HepG2 (cell line): ENCODE results near the gene EGLN1. TPM values are rescaled to one million over a fixed set of nuclear protein-coding genes. Genes with fewer than 3 reads are reported as not detected.

Source experiments
- ATAC-seq: fragments of 200-7000 bp; cut with Tn5 transposase; 3 replicates; pipeline ENCODE4 v1.9.1; 2020; ENCODE audit warnings: mild to moderate bottlenecking, moderate library complexity
- BruUV-seq: library from RNA; stranded (reverse); fragments of 400-500 nt; replicated peaks from 2 replicates; lab custom pipeline; 2021; lab: Mats Ljungman, UMichigan
- CTCF ChIA-PET: fragments of 300-600 bp; formaldehyde crosslinking; extraction: SDS; loops from one replicate; lab custom pipeline; 2021; ENCODE audit warnings: low total read pairs, inconsistent platforms, low intra/inter-chr PET ratio; lab: Yijun Ruan, JAX
- POLR2A ChIA-PET: fragments of 350-600 bp; sonication (Branson Sonifier 250); formaldehyde crosslinking; loops from one replicate; lab custom pipeline; 2020; ENCODE audit warnings: antibody characterized with exemption, inconsistent platforms; lab: Yijun Ruan, JAX
- DNase-seq: peaks from one replicate; pipeline ENCODE4 v3.0.0-alpha.2; 2015; ENCODE audit warnings: low spot score
- FAIRE-seq: peaks from 3 replicates; lab custom pipeline; 2011; peaks lifted over from hg19 to GRCh38; lab: Jason Lieb, UNC
- H2AFZ ChIP-seq: one replicate; pipeline ENCODE4 v1.6.1; 2011; ENCODE audit warnings: low read length, inconsistent platforms
- H3K27ac ChIP-seq: fragments of 300-600 bp; 3 replicates; pipeline ENCODE4 v1.8.0; 2011; ENCODE audit warnings: mixed run types, mild to moderate bottlenecking, mixed read lengths, low read length, inconsistent platforms; ENCODE audit not compliant: insufficient read depth; ENCODE audit errors: extremely low read length
- H3K27me3 ChIP-seq, 2 experiments: fragments of 200-600 bp in 1 of 2; 2 replicates in 1 of 2; 3 replicates in 1 of 2; pipeline versions ENCODE4 v1.6.0 to v1.8.0; 2011; ENCODE audit warnings: low read length in 2 of 2, mild to moderate bottlenecking in 2 of 2, moderate library complexity in 2 of 2, inconsistent platforms in 1 of 2; ENCODE audit not compliant: insufficient read depth in 2 of 2, control insufficient read depth in 1 of 2
- H3K36me3 ChIP-seq, 2 experiments: fragments of 200-600 bp in 1 of 2; replicated peaks in 1 of 2; 2 replicates in 1 of 2; 3 replicates in 1 of 2; pipeline versions ENCODE4 v1.5.1 to v1.8.0; 2011; ENCODE audit warnings: low read length in 2 of 2, inconsistent platforms in 1 of 2; ENCODE audit not compliant: insufficient read depth in 2 of 2, control insufficient read depth in 1 of 2
- H3K4me1 ChIP-seq: 2 replicates; pipeline ENCODE4 v1.5.1; 2012; ENCODE audit warnings: low read length, inconsistent platforms; ENCODE audit not compliant: insufficient read depth
- H3K4me2 ChIP-seq: 2 replicates; pipeline ENCODE4 v1.6.0; 2011; ENCODE audit warnings: low read depth, low read length, inconsistent platforms
- H3K4me3 ChIP-seq, 3 experiments: fragments of 200-600 bp in 1 of 3; sonication (generic), shearing (Covaris generic) in 1 of 3; replicated peaks in 1 of 3; 2 replicates each; pipeline ENCODE4 v1.5.1; 2011 to 2016; ENCODE audit warnings: low read length in 3 of 3, inconsistent platforms in 2 of 3, low read depth in 2 of 3, mild to moderate bottlenecking in 2 of 3, control low read depth in 1 of 3, mixed read lengths in 1 of 3; ENCODE audit not compliant: insufficient read depth in 1 of 3
- H3K79me2 ChIP-seq: one replicate; pipeline ENCODE4 v1.6.1; 2011; ENCODE audit warnings: low read length, inconsistent platforms; ENCODE audit not compliant: insufficient read depth
- H3K9ac ChIP-seq: 2 replicates; pipeline ENCODE4 v1.6.0; 2011; ENCODE audit warnings: mild to moderate bottlenecking, low read depth, low read length, inconsistent platforms; ENCODE audit not compliant: insufficient read depth
- H3K9me3 ChIP-seq: 2 replicates; pipeline ENCODE4 v1.5.1; 2012; ENCODE audit warnings: mild to moderate bottlenecking, low read length
- H4K20me1 ChIP-seq: 2 replicates; pipeline ENCODE4 v1.6.0; 2011; ENCODE audit warnings: inconsistent platforms, mild to moderate bottlenecking, low read length, moderate library complexity; ENCODE audit not compliant: insufficient read depth
- ARID4A ChIP-seq: sonication (generic); formaldehyde crosslinking; IDR thresholded peaks from 2 replicates; pipeline ENCODE4 v1.5.0; 2020; ENCODE audit warnings: mild to moderate bottlenecking, missing genetic modification reagents, borderline replicate concordance
- EHMT2 ChIP-seq: fragments of 200-600 bp; sonication (generic); IDR thresholded peaks from 2 replicates; pipeline ENCODE4 v1.7.0; 2017; ENCODE audit warnings: antibody characterized with exemption, low read depth, low read length, borderline replicate concordance
- ETV6 ChIP-seq: sonication (generic); formaldehyde crosslinking; conservative IDR thresholded peaks from 2 replicates; pipeline ENCODE4 v1.4.0; 2020; ENCODE audit warnings: missing genetic modification reagents
- MLXIP ChIP-seq: sonication (generic); formaldehyde crosslinking; IDR thresholded peaks from 2 replicates; pipeline ENCODE4 v1.9.0; 2021; ENCODE audit warnings: missing genetic modification reagents, borderline replicate concordance
- ZNF136 ChIP-seq: sonication (generic); formaldehyde crosslinking; IDR thresholded peaks from 2 replicates; pipeline ENCODE4 v1.8.1; 2022; ENCODE audit warnings: low read depth, mild to moderate bottlenecking, moderate library complexity, missing genetic modification reagents
- ZNF841 ChIP-seq: sonication (generic); formaldehyde crosslinking; IDR thresholded peaks from 2 replicates; pipeline ENCODE4 v1.8.1; 2023; ENCODE audit warnings: missing genetic modification reagents, borderline replicate concordance
- WGBS: methylation state at CpG from one replicate; pipeline ENCODE4 v1.1.6; 2017; ENCODE audit warnings: low lambda C conversion rate; 5-methylcytosine and 5-hydroxymethylcytosine counted together
- in situ Hi-C: cut with HindIII; loops from 2 replicates; pipeline ENCODE4 v1.10.0; 2017; ENCODE audit warnings: low pct_unique_long_range_greater_than_20kb; ENCODE audit not compliant: extremely low pct_ligation_motif_present
- intact Hi-C: fragments of 100-400 bp; cut with micrococcal nuclease; formaldehyde crosslinking; loops from one replicate; pipeline ENCODE4 v1.10.0; 2022; ENCODE audit not compliant: unreplicated experiment
- polyA plus RNA-seq, 8 experiments: library from polyadenylated mRNA; depleted of rRNA in 3 of 8; stranded (reverse) in 7 of 8; unstranded in 1 of 8; fragments of >200 nt; fragmentation: Illumina TruSeq in 4 of 8; extraction: Trizol in 4 of 8; gene quantifications; 2 replicates each; pipeline versions ENCODE4 v1.2.1 to v1.2.3, GENCODE V29; 2011 to 2016; ENCODE audit warnings: low read depth in 4 of 8, missing spikeins in 1 of 8, mixed read lengths in 1 of 8; ENCODE audit not compliant: insufficient read depth in 1 of 8
- total RNA-seq, 5 experiments: library from RNA; depleted of rRNA; stranded (reverse); fragments of >200 nt; fragmentation: Illumina TruSeq; extraction: Trizol; gene quantifications; 2 replicates each; pipeline ENCODE4 v1.2.3, GENCODE V29; 2016; ENCODE audit warnings: low read depth in 1 of 5

Gene EGLN1
- total and polyA plus RNA-seq, 2 of the 13 experiments (the other 11 are each of a cell fraction or from before 2014, with no cell fraction given): 34.4 to 44.1 TPM

- TF ChIP-seq ETV6 (CRISPR knock-in tag): no peak
- TF ChIP-seq EHMT2: no peak
- no peak for TF ChIP-seq MLXIP
These were observed 6.3 kb upstream of the EGLN1 start (continued) for GRCh38 chr1:231428377-231428776.

- CTCF ChIA-PET: no interaction called here
- H2AFZ ChIP-seq: no peak overlapping the region
- no peaks in the 10 kb centered on the region for H3K36me3 ChIP-seq
- H3K4me1 ChIP-seq: peaks cover 21% of the 10 kb centered on the region
- no TSS peak for BruUV-seq
- no peak for ATAC-seq
- peaks cover 15% of the 10 kb centered on the region for H3K79me2 ChIP-seq
- H4K20me1 ChIP-seq: peaks cover 11% of the 10 kb centered on the region
- in situ Hi-C loops: loop anchor here (10.0 kb wide), 1 partner anchor 110 kb away; no protein-coding TSS in a partner anchor
- no peak for DNase-seq
- POLR2A ChIA-PET: interaction anchor here (0.6 to 1.0 kb wide), 2 partner anchors 103 to 152 kb away, joined by 3 read pairs; no protein-coding TSS in a partner anchor
- H3K9ac ChIP-seq: no peak overlapping the region
- H3K27me3 ChIP-seq: no peaks in the 10 kb centered on the region; a peak in 1 of 5 replicates
- WGBS: 67% methylated on average over 4 of the region's 4 CpGs
- no peak for FAIRE-seq
- H3K4me2 ChIP-seq: no peak overlapping the region
- intact Hi-C loops: loop anchor here (5.0 kb wide), 1 partner anchor 127 kb away; no protein-coding TSS in a partner anchor
- no peaks in the 10 kb centered on the region for H3K9me3 ChIP-seq
- peak overlapping the region; percentile 41 for H3K27ac ChIP-seq
- no peak overlapping the region for H3K4me3 ChIP-seq
- TF ChIP-seq ARID4A: no peak
- TF ChIP-seq ZNF136: no peak
- TF ChIP-seq ZNF841 (CRISPR knock-in tag): no peak
These were observed 3.1 kb upstream of the EGLN1 start for GRCh38 chr1:231424950-231425805.
